GM18951 (cell line): ENCODE measurements around the gene ADAMTS14.

ENCODE experiments used
- POLR2A ChIP-seq: IDR thresholded peaks from 4 replicates; pipeline ENCODE4 v1.6.1; 2011; ENCODE audit warnings: mild to moderate bottlenecking; ENCODE audit not compliant: insufficient read length, insufficient read depth; ENCODE audit errors: extremely low read depth
- in situ Hi-C: fragments of 300-500 bp; cut with MboI; formaldehyde crosslinking; loops from one replicate; pipeline ENCODE4 v1.12.0; 2022; ENCODE audit warnings: low sequenced_read_pairs, mixed read lengths, inconsistent platforms; ENCODE audit not compliant: unreplicated experiment

The ADAMTS14 gene

DNA sequence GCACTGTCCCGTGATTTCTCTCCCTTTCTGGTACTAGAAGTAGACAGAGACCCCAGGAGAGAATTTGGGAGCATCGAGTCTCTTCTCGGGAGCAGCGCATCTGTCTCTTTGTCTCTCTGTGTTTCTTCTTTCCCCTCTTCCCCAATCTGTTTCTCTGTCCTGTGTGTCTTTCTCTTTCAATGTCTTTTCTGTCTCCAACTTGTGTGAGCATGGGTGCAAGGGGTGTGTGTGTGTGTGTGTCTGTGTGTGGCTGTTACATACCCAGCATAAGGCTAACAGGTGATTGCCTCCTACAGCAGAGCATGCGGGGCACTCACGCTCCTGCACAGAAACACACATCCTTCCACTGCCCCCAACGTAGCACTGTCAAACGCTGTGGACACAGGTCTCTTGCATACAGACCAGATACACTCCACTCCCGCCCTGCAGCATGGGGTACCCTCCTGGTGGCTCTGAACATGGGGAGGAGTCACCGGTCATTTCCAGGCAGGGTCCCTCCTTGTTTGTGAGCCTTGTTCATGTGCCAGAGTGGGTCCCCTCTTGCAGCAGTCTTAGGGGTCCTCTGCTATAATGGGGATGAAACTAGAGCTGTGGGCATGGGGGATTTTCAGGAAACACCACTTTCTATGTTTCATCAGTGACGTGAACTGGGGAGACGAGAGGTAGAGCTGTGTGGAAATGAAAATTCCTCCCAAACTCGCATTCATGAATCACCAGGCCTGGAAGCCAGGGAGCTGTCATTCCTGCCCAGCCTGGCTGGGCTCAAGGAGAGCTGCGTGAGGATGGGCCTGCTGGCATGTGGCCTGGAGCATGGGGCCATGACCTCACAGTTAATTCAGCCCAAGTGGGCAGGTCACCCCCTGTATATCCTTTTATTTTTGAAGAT is 980 bp downstream of the ADAMTS14 start:
- TF ChIP-seq POLR2A: no peak
- in situ Hi-C loops: no loop called here

DNA sequence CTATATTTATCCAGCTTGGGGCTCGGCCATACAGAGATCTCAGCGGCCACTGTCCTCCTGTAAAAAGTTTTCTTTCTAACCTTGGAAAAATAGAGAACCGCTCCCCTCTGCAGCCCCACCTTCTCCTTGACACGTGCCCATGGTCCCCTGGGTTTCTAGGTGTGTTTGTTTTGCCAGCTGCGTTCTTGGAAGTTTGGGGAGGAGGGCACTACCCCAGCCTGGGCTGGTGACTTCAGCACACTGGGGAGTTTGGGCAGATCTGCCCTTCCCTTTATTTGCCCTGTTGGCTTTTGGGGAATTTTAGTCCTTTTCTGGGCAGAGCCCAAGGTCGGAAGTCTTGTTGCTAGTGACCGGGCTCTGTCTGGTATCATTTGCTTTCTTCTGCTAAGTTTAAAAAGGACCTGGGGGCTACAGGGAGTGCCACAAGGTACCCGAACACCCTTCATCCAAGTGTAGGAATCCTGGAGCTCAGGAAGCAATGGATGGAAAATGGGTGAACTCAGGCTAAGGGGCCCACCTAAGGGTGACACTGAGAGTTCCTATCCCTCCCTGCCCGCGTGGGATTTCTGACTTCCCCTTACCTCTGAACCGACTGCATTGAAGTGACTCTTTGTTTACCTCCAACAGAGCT is 1.7 kb downstream of the ADAMTS14 start:
- in situ Hi-C loops: no loop called here

DNA sequence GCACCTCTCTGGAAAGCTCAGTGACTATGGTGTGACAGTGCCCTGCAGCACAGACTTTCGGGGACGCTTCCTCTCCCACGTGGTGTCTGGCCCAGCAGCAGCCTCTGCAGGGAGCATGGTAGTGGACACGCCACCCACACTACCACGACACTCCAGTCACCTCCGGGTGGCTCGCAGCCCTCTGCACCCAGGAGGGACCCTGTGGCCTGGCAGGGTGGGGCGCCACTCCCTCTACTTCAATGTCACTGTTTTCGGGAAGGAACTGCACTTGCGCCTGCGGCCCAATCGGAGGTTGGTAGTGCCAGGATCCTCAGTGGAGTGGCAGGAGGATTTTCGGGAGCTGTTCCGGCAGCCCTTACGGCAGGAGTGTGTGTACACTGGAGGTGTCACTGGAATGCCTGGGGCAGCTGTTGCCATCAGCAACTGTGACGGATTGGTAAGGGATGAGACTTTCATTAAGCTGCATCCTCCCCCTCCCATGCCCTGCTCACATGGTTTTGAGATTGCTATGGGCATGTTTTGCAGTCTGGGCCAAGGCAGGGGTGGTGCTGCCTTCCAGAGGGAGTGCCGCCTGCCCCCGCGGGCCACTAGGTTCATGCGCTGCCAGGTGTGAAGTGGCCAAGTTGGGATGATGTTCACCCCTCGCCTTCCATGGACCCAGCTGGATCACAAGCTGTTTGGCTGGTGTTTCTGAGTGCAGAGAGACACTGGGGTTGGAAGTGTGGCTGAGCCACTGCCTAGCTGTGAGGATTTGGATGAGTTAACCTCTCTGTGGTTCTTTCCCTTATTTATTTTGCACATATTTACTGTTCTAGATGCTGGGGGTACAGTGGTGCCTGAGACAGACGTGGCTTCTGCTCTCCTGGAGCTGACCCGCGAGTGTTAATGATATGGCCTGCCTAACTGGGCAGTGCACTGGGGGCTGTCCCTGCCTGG is 2.5 kb downstream of the ADAMTS14 start:
- in situ Hi-C loops: no loop called here
- no peak for TF ChIP-seq POLR2A

More for the DNA sequence above, 1.7 kb downstream of the ADAMTS14 start:
- no peak for TF ChIP-seq POLR2A

DNA sequence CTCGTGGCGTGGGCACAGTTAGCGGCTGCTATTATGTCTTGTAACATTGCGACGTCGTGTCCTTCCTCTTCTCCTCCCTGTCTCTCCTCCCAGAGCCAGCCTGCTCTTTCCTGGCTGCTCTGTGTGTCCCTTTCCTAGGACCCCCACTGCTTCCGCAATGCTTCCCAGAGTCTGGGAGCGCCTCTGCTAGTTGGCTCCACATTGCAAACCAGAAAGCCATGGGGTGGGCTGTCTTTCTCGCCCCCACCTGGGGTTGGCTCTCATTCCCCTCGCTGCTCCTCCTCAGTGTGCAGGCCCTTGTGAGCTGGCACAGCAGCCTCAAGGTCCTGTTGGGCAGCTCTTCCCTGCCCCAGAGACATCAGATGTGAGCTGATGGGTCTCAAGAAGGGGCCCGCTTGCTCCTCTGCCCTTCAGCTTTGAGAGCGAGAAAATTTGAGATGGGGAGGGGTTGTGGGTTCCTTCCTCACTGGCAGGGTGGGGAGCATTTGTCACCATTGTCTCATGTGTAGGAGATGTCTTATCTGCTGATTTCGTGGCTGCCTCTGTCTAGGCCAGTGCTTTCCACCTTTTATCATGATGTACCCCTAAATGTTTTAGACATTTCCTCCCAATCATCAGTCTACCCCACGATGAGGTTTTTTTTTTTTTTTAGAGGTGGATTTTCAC is 3.3 kb downstream of the ADAMTS14 start:
- in situ Hi-C loops: no loop called here
- TF ChIP-seq POLR2A: no peak

DNA sequence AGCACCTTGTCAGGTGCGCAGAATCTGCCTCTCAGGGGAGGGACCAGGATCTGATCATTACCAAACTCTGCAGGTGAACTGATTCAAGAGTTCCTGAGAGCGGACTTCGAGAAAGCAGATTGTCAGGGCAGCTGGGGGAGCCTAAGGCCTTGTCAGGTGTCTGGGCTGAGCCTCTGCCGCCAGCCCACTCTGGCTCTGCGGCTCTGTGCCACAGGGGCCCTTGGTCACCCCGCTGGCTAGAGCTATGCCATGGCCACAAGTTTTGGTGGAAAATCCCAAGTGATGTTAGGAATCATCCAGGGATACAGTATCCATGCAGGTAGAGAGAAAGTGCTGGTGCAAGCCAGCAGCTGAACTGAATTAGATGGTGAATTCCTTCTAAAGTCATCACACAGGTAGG is 4.2 kb downstream of the ADAMTS14 start:
- in situ Hi-C loops: no loop called here
- TF ChIP-seq POLR2A: no peak

DNA sequence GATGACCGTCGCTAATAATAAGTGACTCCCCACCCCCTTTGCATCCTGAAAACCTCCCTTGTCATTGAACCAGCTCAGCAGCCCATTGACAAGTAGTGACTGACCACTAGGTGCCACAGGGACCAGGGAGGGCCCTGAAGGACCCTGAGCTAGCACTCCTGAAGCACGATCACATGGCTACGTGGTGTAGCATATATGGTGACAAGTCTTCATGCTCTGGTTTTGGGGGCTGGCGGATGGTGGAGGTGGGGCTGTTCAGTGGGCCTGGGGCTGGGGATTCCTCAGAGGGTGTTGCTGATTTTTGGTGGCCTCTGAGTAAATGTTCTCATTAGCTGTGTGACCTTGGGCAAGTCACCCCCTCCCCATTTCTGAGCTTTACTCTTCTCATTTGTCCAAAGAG is 4.7 kb downstream of the ADAMTS14 start:
- in situ Hi-C loops: no loop called here

DNA sequence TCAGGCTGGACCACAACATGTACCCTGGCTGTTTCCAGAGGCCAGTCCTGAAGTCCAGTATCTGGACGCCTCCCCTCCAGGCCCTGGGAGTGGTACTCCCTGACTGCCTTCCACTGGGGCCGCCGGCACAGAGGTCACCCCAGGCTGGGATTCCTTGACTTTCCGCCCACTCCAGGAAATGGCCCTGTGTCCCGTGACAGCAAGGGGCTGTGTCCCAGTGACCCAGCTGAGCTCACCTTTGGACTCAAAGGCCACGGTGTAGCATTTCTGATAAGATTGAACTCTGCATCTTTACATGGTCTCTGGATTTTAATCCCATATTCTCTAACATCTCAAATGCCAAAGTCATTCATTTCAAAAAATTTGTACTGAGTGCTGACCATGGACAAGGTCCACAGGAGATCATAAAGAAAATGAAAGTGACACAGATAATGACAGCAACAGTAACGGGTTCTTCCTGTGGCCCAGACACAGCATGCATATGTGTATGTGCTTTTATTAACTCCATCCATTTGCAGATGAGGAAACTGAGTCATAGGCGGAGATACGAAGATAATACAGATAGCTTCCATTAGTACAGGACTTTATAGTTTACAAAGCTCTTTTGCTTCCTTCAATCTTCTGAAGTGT is 5.4 kb downstream of the ADAMTS14 start:
- TF ChIP-seq POLR2A: no peak

More for the DNA sequence above, 4.7 kb downstream of the ADAMTS14 start:
- TF ChIP-seq POLR2A: no peak

DNA sequence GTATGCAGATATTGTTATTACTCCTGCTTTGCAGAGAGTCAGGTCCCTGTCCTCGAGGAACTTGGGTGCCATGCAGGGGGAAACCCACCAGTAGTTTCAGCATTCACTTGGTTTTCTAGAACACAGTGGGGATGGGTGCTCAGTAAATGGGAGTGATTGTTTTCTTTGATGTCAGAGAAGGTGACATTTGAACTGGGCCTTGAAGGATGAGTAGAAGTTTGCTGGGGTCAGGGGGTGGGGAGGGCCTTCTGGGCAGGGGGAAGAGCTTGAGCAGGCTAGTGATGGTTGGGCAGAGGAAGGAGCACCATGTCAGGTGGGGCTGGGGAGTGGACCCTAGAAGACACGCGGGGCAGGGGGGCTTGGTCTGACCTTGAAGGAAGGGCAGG is 5.9 kb downstream of the ADAMTS14 start:
- TF ChIP-seq POLR2A: no peak
- in situ Hi-C loops: no loop called here

More for the DNA sequence above, 5.4 kb downstream of the ADAMTS14 start:
- in situ Hi-C loops: no loop called here

DNA sequence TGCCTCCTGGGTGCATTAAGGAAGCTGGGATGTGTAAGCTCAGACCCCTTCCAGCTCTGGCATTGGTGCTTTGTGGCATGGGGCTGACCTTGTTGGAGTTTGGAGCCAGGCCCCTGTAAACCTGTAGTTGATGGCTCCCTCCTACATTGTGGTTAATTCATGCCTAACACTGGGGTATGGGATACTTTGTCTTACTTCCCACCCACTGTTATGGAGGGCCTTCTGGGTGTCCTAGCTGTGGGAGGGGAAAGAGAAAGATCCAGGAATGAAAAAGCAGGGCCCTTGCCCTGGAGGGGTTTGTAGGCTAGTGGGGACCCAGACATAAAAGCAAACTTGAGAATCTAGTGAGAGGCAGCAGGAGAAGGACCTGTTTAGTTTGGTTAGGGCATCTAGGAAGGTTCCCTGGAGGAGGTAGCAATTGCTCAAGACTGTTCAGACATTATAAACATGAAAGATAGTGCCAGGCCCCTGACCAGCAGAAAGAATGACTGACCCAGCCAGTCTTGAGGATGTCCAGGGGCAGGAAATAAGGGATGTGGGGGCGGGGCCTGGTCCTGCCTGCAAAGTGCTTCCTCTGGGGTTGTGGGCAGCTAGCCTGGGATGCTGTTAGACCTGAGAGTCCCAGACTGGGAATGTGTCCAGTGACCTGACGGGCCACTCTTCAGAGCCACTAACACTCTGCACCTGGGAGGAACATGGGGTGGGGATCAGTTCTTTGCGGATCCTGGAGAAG is 6.6 kb downstream of the ADAMTS14 start:
- no peak for TF ChIP-seq POLR2A
- in situ Hi-C loops: no loop called here

DNA sequence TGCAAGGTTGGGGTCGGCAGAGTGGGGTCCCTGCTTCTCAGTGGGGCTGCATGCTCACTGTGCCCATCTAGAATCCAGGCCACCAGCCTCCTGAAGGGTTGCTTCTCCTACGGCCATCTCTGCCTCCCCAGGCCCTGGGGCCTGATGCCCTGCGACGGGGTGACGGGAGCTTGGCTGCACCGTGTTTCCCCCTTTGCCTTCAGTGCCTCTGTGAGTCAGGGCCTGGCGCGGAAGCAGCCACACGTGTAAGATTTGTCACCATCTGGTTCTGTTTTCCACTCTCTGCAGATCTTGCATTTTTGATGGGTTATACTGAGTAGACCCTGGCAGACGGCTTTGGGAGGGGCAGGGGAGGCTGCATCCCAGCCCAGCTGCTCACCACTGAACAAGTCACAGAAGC is 7.2 kb downstream of the ADAMTS14 start:
- in situ Hi-C loops: no loop called here
- no peak for TF ChIP-seq POLR2A

DNA sequence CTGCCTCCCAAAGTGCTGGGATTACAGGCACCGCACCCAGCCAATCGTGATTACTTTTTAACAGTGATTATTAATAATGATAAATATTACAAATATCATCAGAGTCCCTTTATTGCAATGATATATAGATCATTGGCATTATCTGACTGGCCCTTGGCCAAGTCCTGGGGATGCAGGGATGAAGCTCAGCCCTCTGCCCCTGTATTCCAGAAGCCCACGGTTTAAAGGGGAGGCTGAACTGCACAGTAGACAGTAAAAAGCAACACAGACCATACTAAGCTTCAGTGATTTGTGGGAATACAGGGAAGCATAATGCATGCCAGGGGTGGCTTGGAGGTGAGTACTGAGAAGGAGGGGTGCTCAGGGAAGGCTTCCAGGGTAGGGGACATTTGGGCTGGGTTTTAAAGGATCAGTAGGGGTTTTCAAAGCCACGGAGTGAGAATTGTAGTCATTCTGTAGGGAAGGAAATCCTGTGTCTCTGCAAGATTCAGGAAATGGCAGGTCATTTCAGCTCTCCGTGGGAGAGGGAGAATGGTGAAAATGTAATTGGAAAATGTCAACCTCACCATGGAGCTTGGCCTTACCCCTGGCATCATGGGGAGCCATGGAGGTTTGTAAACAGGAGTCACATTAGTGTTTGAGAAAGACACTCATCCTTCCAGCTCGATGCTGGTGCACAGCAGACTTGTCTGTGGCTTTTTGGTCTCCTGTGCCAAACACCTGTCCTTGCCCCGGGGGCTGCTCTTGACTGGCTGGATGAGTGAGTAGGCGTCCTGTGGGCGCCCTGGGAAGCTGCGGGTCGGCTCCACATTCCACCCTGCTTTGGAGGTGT is 8.8 kb downstream of the ADAMTS14 start:
- no peak for TF ChIP-seq POLR2A
- in situ Hi-C loops: no loop called here

DNA sequence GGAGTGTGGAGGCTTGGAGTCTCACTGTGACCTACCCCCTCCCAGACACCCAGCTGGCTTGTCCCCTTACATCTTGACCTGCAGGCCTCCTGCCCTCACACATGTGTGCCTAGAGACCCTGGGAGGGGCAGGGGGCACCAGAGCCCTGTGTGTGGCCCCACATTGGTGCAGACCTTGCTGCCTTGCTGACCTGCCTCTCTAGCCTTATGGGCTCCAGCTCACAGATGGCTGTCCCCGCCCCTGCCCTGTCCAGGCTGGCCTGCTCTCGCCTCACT is 9.4 kb downstream of the ADAMTS14 start:
- in situ Hi-C loops: no loop called here
- TF ChIP-seq POLR2A: no peak
